Measurements from ENCODE around the gene PKP4. TPM values are rescaled to one million over a fixed set of nuclear protein-coding genes. Genes with fewer than 3 reads are reported as not detected.

Gene PKP4
- total RNA-seq, 1 donor from 2014 or later = 119 TPM

DNA sequence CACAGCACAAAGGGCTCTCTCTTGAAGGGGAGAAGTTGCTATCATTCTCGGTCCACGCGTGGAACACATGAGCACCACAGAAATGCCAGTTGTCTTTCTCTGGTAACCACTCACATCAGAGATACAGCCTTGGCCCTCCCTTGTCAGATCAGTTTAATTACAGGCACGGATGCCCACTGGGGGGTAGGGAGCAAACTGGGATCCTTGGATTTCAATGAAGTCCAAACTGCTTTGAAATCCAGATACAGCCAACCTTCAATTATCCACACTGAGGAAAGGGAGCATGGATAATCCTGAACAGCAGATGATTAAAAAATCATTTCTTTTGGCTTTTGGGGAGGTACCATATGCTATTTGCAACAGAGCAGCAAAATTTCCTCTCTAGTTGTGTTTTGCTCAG is 274.6 kb downstream of the PKP4 start:
- Mint-ChIP-seq H3K4me1 (ENCODE audit: unreplicated experiment) (peaks cover 6% of the 10 kb centered on the region), H3K27me3 (ENCODE audit: unreplicated experiment) (peaks cover 38% of the 10 kb centered on the region), H3K9me3 (ENCODE audit: unreplicated experiment) (no peaks in the 10 kb centered on the region), H3K27ac (ENCODE audit: unreplicated experiment) (no peak overlapping the region), H3K4me3 (ENCODE audit: unreplicated experiment) (no peak overlapping the region), H3K36me3 (ENCODE audit: unreplicated experiment) (no peaks in the 10 kb centered on the region)
- TF ChIP-seq, protein P1, sequence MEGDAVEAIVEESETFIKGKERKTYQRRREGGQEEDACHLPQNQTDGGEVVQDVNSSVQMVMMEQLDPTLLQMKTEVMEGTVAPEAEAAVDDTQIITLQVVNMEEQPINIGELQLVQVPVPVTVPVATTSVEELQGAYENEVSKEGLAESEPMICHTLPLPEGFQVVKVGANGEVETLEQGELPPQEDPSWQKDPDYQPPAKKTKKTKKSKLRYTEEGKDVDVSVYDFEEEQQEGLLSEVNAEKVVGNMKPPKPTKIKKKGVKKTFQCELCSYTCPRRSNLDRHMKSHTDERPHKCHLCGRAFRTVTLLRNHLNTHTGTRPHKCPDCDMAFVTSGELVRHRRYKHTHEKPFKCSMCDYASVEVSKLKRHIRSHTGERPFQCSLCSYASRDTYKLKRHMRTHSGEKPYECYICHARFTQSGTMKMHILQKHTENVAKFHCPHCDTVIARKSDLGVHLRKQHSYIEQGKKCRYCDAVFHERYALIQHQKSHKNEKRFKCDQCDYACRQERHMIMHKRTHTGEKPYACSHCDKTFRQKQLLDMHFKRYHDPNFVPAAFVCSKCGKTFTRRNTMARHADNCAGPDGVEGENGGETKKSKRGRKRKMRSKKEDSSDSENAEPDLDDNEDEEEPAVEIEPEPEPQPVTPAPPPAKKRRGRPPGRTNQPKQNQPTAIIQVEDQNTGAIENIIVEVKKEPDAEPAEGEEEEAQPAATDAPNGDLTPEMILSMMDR (IDR thresholded peaks at IDR 0.05) = no peak
- no peak for DNase-seq (ENCODE audit: extremely low spot score, unreplicated experiment)

Other genes starting within 250 kb of the PKP4 start
- gene CCDC148, start 199 bp upstream of the PKP4 start, total RNA-seq = 2.2 and 2.8 TPM in 2 replicates

All from osteocyte (in vitro differentiated cells).